Adrenal gland (tissue), 5 donors: ENCODE data around the gene ASTN2.

Experiments
- POLR2A ChIP-seq, 2 donors: fragments of 450-650 bp; IDR thresholded peaks; one replicate each; pipeline ENCODE4 v1.6.1; 2017; ENCODE audit warnings: antibody characterized with exemption in 2 of 2, mild to moderate bottlenecking in 2 of 2, moderate library complexity in 1 of 2
- TF ChIP-seq, protein P1 (sequence below), 6 experiments: fragments of 450-650 bp in 4 of 6; fragments of 200-600 bp in 2 of 6; sonication (generic) in 1 of 6; IDR thresholded peaks; 1 replicate in 5 of 6; 2 replicates in 1 of 6; pipeline versions ENCODE4 v1.5.1 to v1.8.0; 2016 to 2021; ENCODE audit warnings: antibody characterized with exemption in 6 of 6, mild to moderate bottlenecking in 2 of 6, moderate library complexity in 1 of 6
- donor health status: DM: no; HTN: no; CAD: no.

- TF ChIP-seq, protein P1, sequence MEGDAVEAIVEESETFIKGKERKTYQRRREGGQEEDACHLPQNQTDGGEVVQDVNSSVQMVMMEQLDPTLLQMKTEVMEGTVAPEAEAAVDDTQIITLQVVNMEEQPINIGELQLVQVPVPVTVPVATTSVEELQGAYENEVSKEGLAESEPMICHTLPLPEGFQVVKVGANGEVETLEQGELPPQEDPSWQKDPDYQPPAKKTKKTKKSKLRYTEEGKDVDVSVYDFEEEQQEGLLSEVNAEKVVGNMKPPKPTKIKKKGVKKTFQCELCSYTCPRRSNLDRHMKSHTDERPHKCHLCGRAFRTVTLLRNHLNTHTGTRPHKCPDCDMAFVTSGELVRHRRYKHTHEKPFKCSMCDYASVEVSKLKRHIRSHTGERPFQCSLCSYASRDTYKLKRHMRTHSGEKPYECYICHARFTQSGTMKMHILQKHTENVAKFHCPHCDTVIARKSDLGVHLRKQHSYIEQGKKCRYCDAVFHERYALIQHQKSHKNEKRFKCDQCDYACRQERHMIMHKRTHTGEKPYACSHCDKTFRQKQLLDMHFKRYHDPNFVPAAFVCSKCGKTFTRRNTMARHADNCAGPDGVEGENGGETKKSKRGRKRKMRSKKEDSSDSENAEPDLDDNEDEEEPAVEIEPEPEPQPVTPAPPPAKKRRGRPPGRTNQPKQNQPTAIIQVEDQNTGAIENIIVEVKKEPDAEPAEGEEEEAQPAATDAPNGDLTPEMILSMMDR (IDR thresholded peaks at IDR 0.05) = no peak
- no peak for TF ChIP-seq POLR2A (IDR thresholded peaks at IDR 0.05)
Measured at GRCh38 chr9:116585896-116586295, 829.0 kb downstream of the ASTN2 start.
